ENCODE data around the gene KCNG3.
"Not testable (repeated sequence)": the region's sequence is repeated elsewhere in the genome, so short reads cannot be mapped to it uniquely, and the experiment has no call there.

The KCNG3 gene

GRCh38 chr2:42421601-42422239 is 72.1 kb downstream of the KCNG3 start:
- DNase-seq = no peak

- DNase-seq = no peak
Observed at GRCh38 chr2:42421157-42421485, 72.7 kb downstream of the KCNG3 start.

- no peak for DNase-seq
Observed at GRCh38 chr2:42414648-42415047, 79.1 kb downstream of the KCNG3 start.

GRCh38 chr2:42414158-42414557 is 79.6 kb downstream of the KCNG3 start:
- no peak for DNase-seq

- no peak for DNase-seq
Observed at GRCh38 chr2:42410742-42411514, 82.9 kb downstream of the KCNG3 start.

- DNase-seq = no peak
Observed at GRCh38 chr2:42408009-42408408, 85.8 kb downstream of the KCNG3 start.

GRCh38 chr2:42407476-42407875 is 86.3 kb downstream of the KCNG3 start:
- no peak for DNase-seq

GRCh38 chr2:42404676-42405075 is 89.1 kb downstream of the KCNG3 start:
- DNase-seq = no peak

- DNase-seq = no peak
Observed at GRCh38 chr2:42401773-42402172, 92.0 kb downstream of the KCNG3 start.

GRCh38 chr2:42398052-42398451 is 95.7 kb downstream of the KCNG3 start:
- DNase-seq = not testable (repeated sequence)

- DNase-seq = not testable (repeated sequence)
Observed at GRCh38 chr2:42393320-42393719, 100.5 kb downstream of the KCNG3 start.

- DNase-seq = no peak
Observed at GRCh38 chr2:42392191-42392590, 101.6 kb downstream of the KCNG3 start.

Measured in femur (tissue), 1 donor.